GM23248 (cell line): Measurements from ENCODE around the gene HDAC7. TPM values are rescaled to one million over a fixed set of nuclear protein-coding genes. Genes with fewer than 3 reads are reported as not detected.

ENCODE experiments used
- DNase-seq: peaks from one replicate; pipeline ENCODE4 v3.0.0-alpha.2; 2015
- H2AFZ ChIP-seq: fragments of 200-600 bp; sonication (generic); 2 replicates; pipeline ENCODE4 v1.6.1; 2016; ENCODE audit warnings: antibody characterized with exemption
- H3F3A ChIP-seq: fragments of 200-600 bp; sonication (generic); 2 replicates; pipeline ENCODE4 v1.6.1; 2016; ENCODE audit warnings: mild to moderate bottlenecking, antibody characterized with exemption, mixed run types; ENCODE audit not compliant: insufficient read depth
- H3K27ac ChIP-seq: fragments of 200-600 bp; sonication (generic); 2 replicates; pipeline ENCODE4 v1.5.1; 2016; ENCODE audit warnings: mild to moderate bottlenecking
- H3K27me3 ChIP-seq: fragments of 200-600 bp; sonication (generic); replicated peaks from 2 replicates; pipeline ENCODE4 v1.6.1; 2016; ENCODE audit warnings: mild to moderate bottlenecking; ENCODE audit not compliant: insufficient read depth
- H3K36me3 ChIP-seq: fragments of 200-600 bp; sonication (generic); 2 replicates; pipeline ENCODE4 v1.6.1; 2016; ENCODE audit warnings: low read depth, mild to moderate bottlenecking
- H3K4me1 ChIP-seq: fragments of 200-600 bp; sonication (generic); 2 replicates; pipeline ENCODE4 v1.6.1; 2016; ENCODE audit warnings: mild to moderate bottlenecking; ENCODE audit not compliant: insufficient read depth
- H3K4me2 ChIP-seq: fragments of 200-600 bp; sonication (generic); one replicate; pipeline ENCODE4 v1.6.1; 2016; ENCODE audit warnings: mild to moderate bottlenecking; ENCODE audit not compliant: unreplicated experiment
- H3K4me3 ChIP-seq: fragments of 200-600 bp; sonication (generic); 2 replicates; pipeline ENCODE4 v1.5.1; 2016; ENCODE audit warnings: mild to moderate bottlenecking
- H3K79me2 ChIP-seq: fragments of 200-600 bp; sonication (generic); 2 replicates; pipeline ENCODE4 v1.6.1; 2016; ENCODE audit warnings: mild to moderate bottlenecking; ENCODE audit not compliant: insufficient read depth
- H3K9ac ChIP-seq: fragments of 200-600 bp; sonication (generic); 2 replicates; pipeline ENCODE4 v1.6.1; 2016; ENCODE audit warnings: mild to moderate bottlenecking
- H3K9me2 ChIP-seq: fragments of 200-600 bp; sonication (generic); 2 replicates; pipeline ENCODE4 v1.6.1; 2016; ENCODE audit warnings: mixed run types, mild to moderate bottlenecking, moderate library complexity; ENCODE audit not compliant: insufficient read depth
- H3K9me3 ChIP-seq: fragments of 200-600 bp; sonication (generic); one replicate; pipeline ENCODE4 v1.6.1; 2017; ENCODE audit warnings: low read depth
- H4K20me1 ChIP-seq: fragments of 200-600 bp; sonication (generic); 2 replicates; pipeline ENCODE4 v1.6.0; 2016; ENCODE audit not compliant: insufficient read depth
- EZH2 ChIP-seq: fragments of 200-600 bp; sonication (generic); IDR thresholded peaks from 2 replicates; pipeline ENCODE4 v1.6.1; 2018; ENCODE audit warnings: antibody characterized with exemption, mild to moderate bottlenecking; ENCODE audit not compliant: insufficient read depth, poor library complexity, severe bottlenecking
- EZH2phosphoT487 ChIP-seq: fragments of 200-600 bp; sonication (generic); IDR thresholded peaks from 2 replicates; pipeline ENCODE4 v1.6.1; 2018; ENCODE audit warnings: antibody characterized with exemption, moderate library complexity, mild to moderate bottlenecking, low read depth; ENCODE audit not compliant: insufficient read depth
- WGBS, 2 experiments: methylation state at CpG; one replicate each; pipeline ENCODE4 v1.1.6; 2015 to 2017; ENCODE audit warnings: low lambda C conversion rate in 2 of 2, low coverage in 1 of 2; ENCODE audit errors: missing lambda C conversion rate in 2 of 2; 5-methylcytosine and 5-hydroxymethylcytosine counted together
- in situ Hi-C: fragments of 300-500 bp; cut with MboI; formaldehyde crosslinking; loops from 2 replicates; pipeline ENCODE4 v1.15.0; 2020
- polyA plus RNA-seq: library from polyadenylated mRNA; unstranded; fragments of >200 nt; fragmentation: Nextera tagmentation; extraction: Ambion mirVana; gene quantifications from 2 replicates; pipeline ENCODE4 v1.2.1, GENCODE V29; 2016
- total RNA-seq: library from RNA; depleted of rRNA; stranded (reverse); fragments of >200 nt; shearing (Covaris generic); gene quantifications from 2 replicates; pipeline ENCODE4 v1.2.3, GENCODE V29; 2014

Gene HDAC7
- total and polyA plus RNA-seq, 2 experiments from 2014 or later = 46.2 to 62.9 TPM

DNA sequence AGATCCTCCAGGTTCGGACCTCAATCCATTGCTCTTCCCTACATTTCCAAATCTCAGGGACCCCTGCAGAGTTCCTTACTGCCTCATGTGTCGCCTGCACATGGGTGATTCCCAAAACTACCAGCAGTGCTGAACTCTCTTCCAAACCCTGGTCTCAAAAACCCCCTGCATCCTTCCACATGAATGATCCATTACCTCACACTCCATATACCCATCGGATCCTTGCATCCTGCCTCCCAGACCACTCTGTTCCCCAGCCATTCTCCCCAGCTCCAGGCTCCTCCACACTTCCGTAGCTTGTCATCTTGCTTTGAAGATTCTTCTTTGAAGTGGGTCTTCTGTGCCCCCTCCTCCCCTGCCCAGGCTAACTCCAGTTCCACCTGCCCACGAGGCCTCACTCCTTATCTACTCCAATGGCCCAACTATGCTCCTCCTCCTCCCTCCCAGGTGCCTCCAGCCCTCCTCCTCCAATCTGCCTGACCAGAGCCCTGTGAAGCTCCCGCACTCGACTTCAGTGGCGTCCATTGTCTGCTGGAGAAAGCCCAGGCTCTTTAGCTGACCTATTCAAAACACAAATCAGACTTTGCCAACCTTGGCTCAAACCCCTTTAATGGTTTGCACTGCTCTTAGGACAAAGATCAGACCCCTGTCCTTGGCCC, 74.8 kb downstream of the HDAC7 start:
- Histone ChIP-seq H4K20me1 (no peaks in the 10 kb centered on the region), H3K27me3 (no peaks in the 10 kb centered on the region), H3K9ac (no peak overlapping the region), H3K79me2 (no peaks in the 10 kb centered on the region), H3K4me3 (no peak overlapping the region), H3K27ac (no peak overlapping the region), H3F3A (no peaks in the 10 kb centered on the region), H2AFZ (no peak overlapping the region), H3K36me3 (no peaks in the 10 kb centered on the region), H3K9me2 (no peaks in the 10 kb centered on the region), H3K4me2 (no peak overlapping the region), H3K9me3 (no peaks in the 10 kb centered on the region), H3K4me1 (no peaks in the 10 kb centered on the region)
- DNase-seq = no peak
- WGBS, 2 experiments = 89 to 90% methylated on average over 8 of the region's 8 CpGs
- in situ Hi-C loops = no loop called here
- TF ChIP-seq EZH2phosphoT487 = no peak
- TF ChIP-seq EZH2 = no peak

DNA sequence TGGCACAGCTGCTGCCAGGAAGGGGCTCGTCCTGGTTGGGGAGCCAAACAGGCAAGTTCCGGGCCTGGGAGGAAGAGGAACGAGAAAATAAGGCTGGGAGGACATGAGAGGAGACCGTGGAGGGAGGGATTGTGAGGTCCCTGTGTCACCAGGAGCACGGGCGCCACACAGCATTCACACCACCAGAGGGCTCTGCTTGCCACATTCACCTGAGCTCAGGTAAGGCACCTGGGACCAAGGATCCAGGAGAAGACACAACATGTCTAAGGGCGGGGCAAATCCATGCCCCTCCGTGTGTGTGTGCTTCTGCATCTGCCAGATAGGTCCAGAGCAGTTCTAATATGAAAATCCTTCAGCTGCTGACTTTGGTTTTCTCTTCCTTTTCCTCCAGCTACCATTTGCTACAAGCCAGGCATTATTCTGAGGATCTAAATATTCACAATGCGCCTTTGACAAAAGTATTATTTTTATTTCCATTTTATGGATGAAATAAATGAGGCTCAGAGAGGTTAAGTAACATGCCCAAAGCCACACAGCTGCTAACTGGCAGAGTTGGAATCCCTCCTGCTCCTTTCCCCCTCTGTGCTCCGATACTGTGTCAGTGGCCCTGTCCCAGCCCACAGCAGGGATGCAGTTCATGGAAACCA, 75.6 kb downstream of the HDAC7 start:
- H3K4me3 ChIP-seq = no peak overlapping the region
- no peak overlapping the region for H3K4me2 ChIP-seq
- H3K27ac ChIP-seq = no peak overlapping the region
- H3K4me1 ChIP-seq = no peaks in the 10 kb centered on the region
- no peaks in the 10 kb centered on the region for H3K27me3 ChIP-seq
- no peaks in the 10 kb centered on the region for H3K79me2 ChIP-seq
- TF ChIP-seq EZH2 (no peak), EZH2phosphoT487 (no peak)
- H2AFZ ChIP-seq = no peak overlapping the region
- H3K9me2 ChIP-seq = no peaks in the 10 kb centered on the region
- no peaks in the 10 kb centered on the region for H3K9me3 ChIP-seq
- H3F3A ChIP-seq = no peaks in the 10 kb centered on the region
- DNase-seq = no peak
- H4K20me1 ChIP-seq = no peaks in the 10 kb centered on the region
- 48 to 54% methylated on average over 9 to 10 of the region's 10 CpGs for WGBS, 2 experiments
- no peak overlapping the region for H3K9ac ChIP-seq
- H3K36me3 ChIP-seq = no peaks in the 10 kb centered on the region
- in situ Hi-C loops = no loop called here

DNA sequence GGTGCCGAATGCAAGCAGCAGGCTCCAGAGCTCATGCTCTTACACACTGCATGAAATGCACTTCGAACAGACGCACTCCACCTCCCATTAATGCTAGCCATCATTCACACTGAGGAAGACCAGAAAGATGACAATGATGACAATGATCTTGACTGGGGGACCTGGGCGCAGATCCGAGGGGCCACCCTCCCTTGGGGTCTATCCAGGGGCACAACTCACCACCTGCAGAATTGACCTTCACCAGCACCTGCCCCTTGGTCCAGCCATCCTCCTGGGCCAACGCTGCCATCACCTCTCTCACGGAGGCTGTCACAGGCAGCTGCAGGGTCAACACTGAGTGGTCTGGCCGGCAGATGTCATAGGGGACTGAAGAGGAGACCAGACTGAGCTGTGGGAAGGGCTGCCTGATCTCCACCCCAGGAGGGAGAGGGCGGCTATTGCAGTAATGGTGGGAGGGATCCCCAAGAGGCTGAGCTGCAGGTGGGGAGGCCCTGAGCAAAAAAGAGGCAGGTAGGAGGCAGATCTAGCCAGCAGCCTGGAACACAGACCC, 76.3 kb downstream of the HDAC7 start:
- no peaks in the 10 kb centered on the region for H3K79me2 ChIP-seq
- no peaks in the 10 kb centered on the region for H3K36me3 ChIP-seq
- TF ChIP-seq EZH2 = no peak
- TF ChIP-seq EZH2phosphoT487 = no peak
- no peaks in the 10 kb centered on the region for H3K9me3 ChIP-seq
- in situ Hi-C loops = no loop called here
- no peak overlapping the region for H3K4me2 ChIP-seq
- WGBS, 2 experiments = 61 to 81% methylated on average over 6 to 9 of the region's 9 CpGs
- DNase-seq = no peak
- no peak overlapping the region for H3K27ac ChIP-seq
- H3F3A ChIP-seq = no peaks in the 10 kb centered on the region
- no peaks in the 10 kb centered on the region for H3K27me3 ChIP-seq
- no peak overlapping the region for H2AFZ ChIP-seq
- no peak overlapping the region for H3K4me3 ChIP-seq
- H3K9me2 ChIP-seq = no peaks in the 10 kb centered on the region
- no peaks in the 10 kb centered on the region for H4K20me1 ChIP-seq
- no peaks in the 10 kb centered on the region for H3K4me1 ChIP-seq
- H3K9ac ChIP-seq = no peak overlapping the region

DNA sequence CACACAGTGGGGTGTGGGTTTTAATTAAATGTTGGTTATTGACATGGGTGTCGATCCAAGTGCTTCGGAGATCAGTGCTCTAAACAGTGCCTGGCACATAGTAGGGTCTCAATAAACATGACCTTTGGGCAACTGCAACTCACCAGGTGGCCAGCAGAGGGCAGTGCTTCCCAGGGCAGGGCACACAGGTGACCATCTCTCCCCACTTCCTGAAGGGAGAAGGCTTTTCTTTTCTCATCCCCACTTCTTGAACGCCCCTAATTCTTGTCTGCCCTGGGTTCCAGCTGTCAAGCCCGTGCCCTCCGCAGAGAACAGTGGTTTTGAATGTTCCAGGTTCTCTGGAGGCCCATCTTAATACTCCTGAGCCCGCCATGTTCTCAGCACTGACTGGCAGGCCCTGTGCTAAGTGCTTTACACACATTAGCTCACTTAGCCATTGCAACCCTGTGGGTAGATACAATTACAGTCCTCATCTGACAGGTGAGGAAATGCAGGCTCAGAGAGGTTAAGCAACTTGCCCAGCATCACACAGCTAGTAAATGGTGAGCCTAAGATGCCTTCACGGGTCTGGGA, 77.4 kb downstream of the HDAC7 start:
- Histone ChIP-seq H4K20me1 (no peaks in the 10 kb centered on the region), H3K27ac (no peak overlapping the region), H3K36me3 (no peaks in the 10 kb centered on the region), H3K27me3 (no peaks in the 10 kb centered on the region), H3F3A (no peaks in the 10 kb centered on the region), H3K9me3 (no peaks in the 10 kb centered on the region), H2AFZ (no peak overlapping the region), H3K4me1 (peaks cover 2% of the 10 kb centered on the region), H3K4me3 (no peak overlapping the region), H3K9me2 (no peaks in the 10 kb centered on the region), H3K9ac (no peak overlapping the region), H3K4me2 (no peak overlapping the region), H3K79me2 (no peaks in the 10 kb centered on the region)
- no peak for TF ChIP-seq EZH2phosphoT487
- WGBS, 2 experiments = 39 to 41% methylated on average over 7 of the region's 7 CpGs
- in situ Hi-C loops = no loop called here
- peak; percentile 41 for DNase-seq
